ENCODE results near the gene CROT. TPM values are rescaled to one million over a fixed set of nuclear protein-coding genes. Genes with fewer than 3 reads are reported as not detected.
"Not testable (repeated sequence)": the region's sequence is repeated elsewhere in the genome, so short reads cannot be mapped to it uniquely, and the experiment has no call there.

Gene CROT
- polyA plus RNA-seq, 2 of the 4 experiments (the other 2 are of a cell fraction) = 12.3 to 18.2 TPM

DNA sequence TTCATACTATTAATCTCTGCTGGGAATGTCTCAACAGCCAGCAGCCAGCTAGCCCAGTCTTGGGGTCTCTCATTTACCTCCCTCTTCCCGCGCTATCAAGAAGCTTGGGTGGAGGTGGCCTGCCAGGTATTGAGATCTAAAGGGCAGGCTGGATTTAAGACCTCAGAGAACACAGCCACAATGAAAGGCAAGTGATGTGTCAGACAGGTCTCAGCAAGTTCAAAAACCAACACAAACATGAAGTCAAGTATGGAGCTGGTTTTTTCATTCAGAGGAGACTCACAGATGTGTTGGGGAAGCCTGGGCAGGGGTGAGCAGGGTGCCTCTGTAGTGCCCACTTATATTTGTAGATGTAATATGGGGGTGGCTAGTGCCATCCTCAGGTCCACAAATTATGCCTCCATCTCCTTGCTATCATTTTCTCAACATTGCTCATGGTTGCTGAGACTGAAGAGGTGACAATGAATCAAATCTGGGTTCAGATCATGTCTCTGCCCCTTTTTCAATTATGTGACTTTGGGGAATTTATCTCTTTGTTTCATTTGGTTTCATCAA, 27.7 kb upstream of the CROT start:
- Histone ChIP-seq H3K4me1 (peaks cover 37% of the 10 kb centered on the region), H3K4me2 (peak overlapping the region; percentile 95), H3K27ac (peak overlapping the region; percentile 70 to 76), H3K4me3 (no peak overlapping the region), H3K9me3 (no peaks in the 10 kb centered on the region)
- no peak for TF ChIP-seq SMC3 (IDR thresholded peaks at IDR 0.05)
- no peak for TF ChIP-seq NPAS2 (CRISPR knock-in tag; IDR thresholded peaks at IDR 0.05; ENCODE audit: borderline replicate concordance)
- TF ChIP-seq, protein P1, sequence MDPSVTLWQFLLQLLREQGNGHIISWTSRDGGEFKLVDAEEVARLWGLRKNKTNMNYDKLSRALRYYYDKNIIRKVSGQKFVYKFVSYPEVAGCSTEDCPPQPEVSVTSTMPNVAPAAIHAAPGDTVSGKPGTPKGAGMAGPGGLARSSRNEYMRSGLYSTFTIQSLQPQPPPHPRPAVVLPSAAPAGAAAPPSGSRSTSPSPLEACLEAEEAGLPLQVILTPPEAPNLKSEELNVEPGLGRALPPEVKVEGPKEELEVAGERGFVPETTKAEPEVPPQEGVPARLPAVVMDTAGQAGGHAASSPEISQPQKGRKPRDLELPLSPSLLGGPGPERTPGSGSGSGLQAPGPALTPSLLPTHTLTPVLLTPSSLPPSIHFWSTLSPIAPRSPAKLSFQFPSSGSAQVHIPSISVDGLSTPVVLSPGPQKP (IDR thresholded peaks at IDR 0.05; ENCODE audit: low read depth, low read length) = no peak
- TF ChIP-seq CBX2 (IDR thresholded peaks at IDR 0.05; ENCODE audit: borderline replicate concordance, low read depth) = no peak
- TF ChIP-seq SREBF2 (IDR thresholded peaks at IDR 0.05) = no peak
- TF ChIP-seq, protein P2, sequence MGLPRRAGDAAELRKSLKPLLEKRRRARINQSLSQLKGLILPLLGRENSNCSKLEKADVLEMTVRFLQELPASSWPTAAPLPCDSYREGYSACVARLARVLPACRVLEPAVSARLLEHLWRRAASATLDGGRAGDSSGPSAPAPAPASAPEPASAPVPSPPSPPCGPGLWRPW (IDR thresholded peaks at IDR 0.05) = no peak
- TF ChIP-seq, protein P3, sequence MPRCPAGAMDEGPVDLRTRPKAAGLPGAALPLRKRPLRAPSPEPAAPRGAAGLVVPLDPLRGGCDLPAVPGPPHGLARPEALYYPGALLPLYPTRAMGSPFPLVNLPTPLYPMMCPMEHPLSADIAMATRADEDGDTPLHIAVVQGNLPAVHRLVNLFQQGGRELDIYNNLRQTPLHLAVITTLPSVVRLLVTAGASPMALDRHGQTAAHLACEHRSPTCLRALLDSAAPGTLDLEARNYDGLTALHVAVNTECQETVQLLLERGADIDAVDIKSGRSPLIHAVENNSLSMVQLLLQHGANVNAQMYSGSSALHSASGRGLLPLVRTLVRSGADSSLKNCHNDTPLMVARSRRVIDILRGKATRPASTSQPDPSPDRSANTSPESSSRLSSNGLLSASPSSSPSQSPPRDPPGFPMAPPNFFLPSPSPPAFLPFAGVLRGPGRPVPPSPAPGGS (IDR thresholded peaks at IDR 0.05) = no peak
- TF ChIP-seq RNF2 (IDR thresholded peaks at IDR 0.05; ENCODE audit: borderline replicate concordance, low read depth) = no peak
- no peak for TF ChIP-seq TP53 (CRISPR knock-in tag; IDR thresholded peaks at IDR 0.05)
- no peak for TF ChIP-seq EHMT2 (IDR thresholded peaks at IDR 0.05; ENCODE audit: low read depth)
- no peak for TF ChIP-seq RAD21 (conservative IDR thresholded peaks at IDR 0.05 in 1 of 2, IDR thresholded peaks at IDR 0.05 in 1 of 2)
- TF ChIP-seq HOXB13 (CRISPR knock-in tag; IDR thresholded peaks at IDR 0.05; ENCODE audit: low read depth) = no peak
- 0 out of 6 replicates have a peak, but pooled peaks of 1 of the 2 experiments have one; percentile 30 for ATAC-seq
- DNase-seq (ENCODE audit: low read depth in 1 of 2, low spot score in 1 of 2) = no peak
- no peak for FAIRE-seq
- WGBS (ENCODE audit: missing lambda C conversion rate) = 91% methylated on average over 2 of the region's 2 CpGs
- ChIA-PET POLR2A (interaction anchor here (0.9 to 1.6 kb wide), 3 partner anchors 27 to 165 kb away, joined by 3 to 8 read pairs (median 4); partner anchors contain the start of genes CROT and DMTF1), CTCF (interaction anchor here (0.9 to 9.6 kb wide), 4 partner anchors 9 to 98 kb away, joined by 3 to 195 read pairs (median 6); no protein-coding TSS in a partner anchor)

DNA sequence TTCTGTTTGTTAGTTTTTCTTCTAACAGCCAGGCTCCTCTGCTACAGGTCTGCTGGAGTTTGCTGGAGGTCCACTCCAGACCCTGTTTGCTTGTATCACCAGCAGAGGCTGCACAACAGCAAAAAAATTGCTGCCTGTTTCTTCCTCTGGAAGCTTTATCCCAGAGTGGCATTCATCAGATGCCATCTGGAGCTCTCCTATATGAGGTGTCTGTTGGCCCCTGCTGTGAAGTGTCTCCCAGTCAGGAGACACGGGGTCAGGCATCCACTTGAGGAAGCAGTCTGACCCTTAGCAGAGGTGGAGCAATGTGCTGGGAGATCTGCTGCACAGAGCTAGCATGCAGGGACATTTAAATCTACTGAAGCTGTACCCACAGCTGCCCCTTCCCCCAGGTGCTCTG, 26.7 kb upstream of the CROT start:
- Histone ChIP-seq H3K9me3 (no peaks in the 10 kb centered on the region), H3K4me2 (peak overlapping the region; percentile 95), H3K4me3 (peak overlapping the region; percentile 37), H3K27ac (peak overlapping the region; percentile 76 to 78), H3K4me1 (peaks cover 37% of the 10 kb centered on the region)
- peak; percentile 81 to 86 for ATAC-seq
- peak in 1 of 2 experiments; percentile 59 for DNase-seq (ENCODE audit: low read depth in 1 of 2, low spot score in 1 of 2)
- ChIA-PET CTCF (interaction anchor here (0.8 to 9.6 kb wide), 3 partner anchors 12 to 97 kb away, joined by 3 to 195 read pairs (median 3); no protein-coding TSS in a partner anchor), POLR2A (interaction anchor here (1.2 kb wide), 1 partner anchor 167 kb away, joined by 3 read pairs; the partner anchor contains the start of gene DMTF1)
- FAIRE-seq = no peak
- TF ChIP-seq, protein P4, sequence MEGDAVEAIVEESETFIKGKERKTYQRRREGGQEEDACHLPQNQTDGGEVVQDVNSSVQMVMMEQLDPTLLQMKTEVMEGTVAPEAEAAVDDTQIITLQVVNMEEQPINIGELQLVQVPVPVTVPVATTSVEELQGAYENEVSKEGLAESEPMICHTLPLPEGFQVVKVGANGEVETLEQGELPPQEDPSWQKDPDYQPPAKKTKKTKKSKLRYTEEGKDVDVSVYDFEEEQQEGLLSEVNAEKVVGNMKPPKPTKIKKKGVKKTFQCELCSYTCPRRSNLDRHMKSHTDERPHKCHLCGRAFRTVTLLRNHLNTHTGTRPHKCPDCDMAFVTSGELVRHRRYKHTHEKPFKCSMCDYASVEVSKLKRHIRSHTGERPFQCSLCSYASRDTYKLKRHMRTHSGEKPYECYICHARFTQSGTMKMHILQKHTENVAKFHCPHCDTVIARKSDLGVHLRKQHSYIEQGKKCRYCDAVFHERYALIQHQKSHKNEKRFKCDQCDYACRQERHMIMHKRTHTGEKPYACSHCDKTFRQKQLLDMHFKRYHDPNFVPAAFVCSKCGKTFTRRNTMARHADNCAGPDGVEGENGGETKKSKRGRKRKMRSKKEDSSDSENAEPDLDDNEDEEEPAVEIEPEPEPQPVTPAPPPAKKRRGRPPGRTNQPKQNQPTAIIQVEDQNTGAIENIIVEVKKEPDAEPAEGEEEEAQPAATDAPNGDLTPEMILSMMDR (IDR thresholded peaks at IDR 0.05) = 0 out of 3 replicates have a peak, but pooled peaks have one; percentile 5
- no peak for TF ChIP-seq RNF2 (IDR thresholded peaks at IDR 0.05; ENCODE audit: borderline replicate concordance, low read depth)
- TF ChIP-seq POLR2A (IDR thresholded peaks at IDR 0.05; ENCODE audit: low read length) = no peak
- no peak for TF ChIP-seq HOXB13 (CRISPR knock-in tag; IDR thresholded peaks at IDR 0.05; ENCODE audit: low read depth)
- 0 out of 3 replicates have a peak, but pooled peaks have one; percentile 5 for TF ChIP-seq SMC3 (IDR thresholded peaks at IDR 0.05)
- TF ChIP-seq FOSL2 (IDR thresholded peaks at IDR 0.05) = no peak
- TF ChIP-seq FOSL2 (CRISPR knock-in tag; IDR thresholded peaks at IDR 0.05) = no peak
- no peak for TF ChIP-seq CBX2 (IDR thresholded peaks at IDR 0.05; ENCODE audit: borderline replicate concordance, low read depth)
- TF ChIP-seq, protein P1 (IDR thresholded peaks at IDR 0.05; ENCODE audit: low read depth, low read length) = no peak
- no peak for TF ChIP-seq GATA3 (IDR thresholded peaks at IDR 0.05; ENCODE audit: borderline replicate concordance)
- TF ChIP-seq BHLHE40 (IDR thresholded peaks at IDR 0.05; ENCODE audit: low read depth, low read length) = no peak
- TF ChIP-seq ESRRA (IDR thresholded peaks at IDR 0.05; ENCODE audit: borderline replicate concordance, low read length) = no peak
- peak in 1 of 2 experiments; percentile 53; a peak in 2 of 5 replicates for TF ChIP-seq RAD21 (conservative IDR thresholded peaks at IDR 0.05 in 1 of 2, IDR thresholded peaks at IDR 0.05 in 1 of 2)
- 0% methylated on average over 1 of the region's 1 CpG for WGBS (ENCODE audit: missing lambda C conversion rate)

DNA sequence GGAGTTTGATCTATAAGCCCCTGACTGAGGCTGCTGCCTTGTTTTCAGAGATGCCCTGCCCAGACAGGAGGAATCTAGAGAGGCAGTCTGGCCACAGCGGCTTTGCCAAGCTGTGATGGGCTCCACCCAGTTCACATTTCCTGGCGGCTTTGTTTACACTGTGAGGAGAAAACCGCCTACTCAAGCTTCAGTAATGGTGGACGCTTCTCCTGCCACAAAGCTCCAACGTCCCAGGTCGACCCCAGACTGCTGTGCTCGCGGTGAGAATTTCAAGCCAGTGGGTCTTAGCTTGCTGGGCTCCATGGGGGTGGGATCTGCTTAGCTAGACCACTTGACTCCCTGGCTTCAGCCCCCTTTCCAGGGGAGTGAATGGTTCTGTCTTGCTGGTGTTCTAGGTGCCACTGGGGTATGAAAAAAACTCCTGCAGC, 26.3 kb upstream of the CROT start:
- H3K9me3 ChIP-seq, FAIRE-seq: not testable (repeated sequence)
- ChIA-PET POLR2A (interaction anchor here (1.2 kb wide), 1 partner anchor 167 kb away, joined by 3 read pairs; the partner anchor contains the start of gene DMTF1), CTCF (interaction anchor here (0.8 to 9.6 kb wide), 4 partner anchors 10 to 97 kb away, joined by 3 to 195 read pairs (median 3); no protein-coding TSS in a partner anchor)
- DNase-seq (ENCODE audit: low read depth in 1 of 2, low spot score in 1 of 2) (peak in 1 of 2 experiments; percentile 52), ATAC-seq (peak; percentile 56 to 89; a peak in 3 of 6 replicates)
- Histone ChIP-seq H3K4me2 (peak overlapping the region; percentile 95), H3K27ac (peak overlapping the region; percentile 76 to 78), H3K4me3 (peak overlapping the region; percentile 37), H3K4me1 (peaks cover 37% of the 10 kb centered on the region)
- 13% methylated on average over 8 of the region's 8 CpGs for WGBS (ENCODE audit: missing lambda C conversion rate)
